Tibial artery (tissue), 4 donors: Measurements from ENCODE around the gene RAB6A.
"Not testable (repeated sequence)": the region's sequence is repeated elsewhere in the genome, so short reads cannot be mapped to it uniquely, and the experiment has no call there.

Experiments
- DNase-seq, 2 donors: peaks; one replicate each; pipeline ENCODE4 v3.0.0-alpha.2; 2019
- H3K27ac ChIP-seq, 2 donors: fragments of 200-600 bp; sonication (generic) in 1 of 2; 1 replicate in 1 of 2; 2 replicates in 1 of 2; pipeline ENCODE4 v1.5.1; 2018 to 2019; ENCODE audit warnings: mild to moderate bottlenecking in 1 of 2
- H3K27me3 ChIP-seq, 2 donors: fragments of 200-600 bp; sonication (generic) in 1 of 2; one replicate each; pipeline versions ENCODE4 v1.5.1 to v1.6.0; 2016 to 2019
- H3K36me3 ChIP-seq, 3 donors: fragments of 200-600 bp; sonication (generic) in 2 of 3; one replicate each; pipeline ENCODE4 v1.5.1; 2016 to 2019; ENCODE audit warnings: mild to moderate bottlenecking in 2 of 3
- H3K4me1 ChIP-seq, 4 donors: fragments of 200-600 bp; sonication (generic) in 2 of 4; 1 replicate in 3 of 4; 2 replicates in 1 of 4; pipeline ENCODE4 v1.5.1; 2016 to 2019
- H3K4me3 ChIP-seq, 2 donors: fragments of 200-600 bp; sonication (generic) in 1 of 2; 1 replicate in 1 of 2; 2 replicates in 1 of 2; pipeline ENCODE4 v1.5.1; 2018 to 2019; ENCODE audit warnings: mild to moderate bottlenecking in 2 of 2
- H3K9me3 ChIP-seq, 3 donors: fragments of 200-600 bp; sonication (generic) in 1 of 3; one replicate each; pipeline ENCODE4 v1.5.1; 2016 to 2019
- intact Hi-C: fragments of 100-400 bp; cut with DNase I; formaldehyde crosslinking; loops from one replicate; pipeline ENCODE4 v1.15.0; 2023; ENCODE audit warnings: low total_unique reads
- TF ChIP-seq, protein P1 (sequence below), 2 experiments: fragments of 200-600 bp in 1 of 2; fragments of 450-650 bp in 1 of 2; IDR thresholded peaks; one replicate each; pipeline ENCODE4 v1.5.1; 2017 to 2019; ENCODE audit warnings: antibody characterized with exemption in 2 of 2, mild to moderate bottlenecking in 1 of 2, moderate library complexity in 1 of 2

The RAB6A gene

GRCh38 chr11:73787643-73788558 lies 27.0 kb upstream of the RAB6A start, which contains the start of gene MRPL48:
TSS of gene MRPL48 (plus strand) at chr11:73787874. CDS start at chr11:73787972, 98 bp downstream.
- TF ChIP-seq, protein P1, sequence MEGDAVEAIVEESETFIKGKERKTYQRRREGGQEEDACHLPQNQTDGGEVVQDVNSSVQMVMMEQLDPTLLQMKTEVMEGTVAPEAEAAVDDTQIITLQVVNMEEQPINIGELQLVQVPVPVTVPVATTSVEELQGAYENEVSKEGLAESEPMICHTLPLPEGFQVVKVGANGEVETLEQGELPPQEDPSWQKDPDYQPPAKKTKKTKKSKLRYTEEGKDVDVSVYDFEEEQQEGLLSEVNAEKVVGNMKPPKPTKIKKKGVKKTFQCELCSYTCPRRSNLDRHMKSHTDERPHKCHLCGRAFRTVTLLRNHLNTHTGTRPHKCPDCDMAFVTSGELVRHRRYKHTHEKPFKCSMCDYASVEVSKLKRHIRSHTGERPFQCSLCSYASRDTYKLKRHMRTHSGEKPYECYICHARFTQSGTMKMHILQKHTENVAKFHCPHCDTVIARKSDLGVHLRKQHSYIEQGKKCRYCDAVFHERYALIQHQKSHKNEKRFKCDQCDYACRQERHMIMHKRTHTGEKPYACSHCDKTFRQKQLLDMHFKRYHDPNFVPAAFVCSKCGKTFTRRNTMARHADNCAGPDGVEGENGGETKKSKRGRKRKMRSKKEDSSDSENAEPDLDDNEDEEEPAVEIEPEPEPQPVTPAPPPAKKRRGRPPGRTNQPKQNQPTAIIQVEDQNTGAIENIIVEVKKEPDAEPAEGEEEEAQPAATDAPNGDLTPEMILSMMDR (IDR thresholded peaks at IDR 0.05) = no peak
- intact Hi-C loops = loop anchor here (5.0 kb wide), 1 partner anchor 89 kb away; the partner anchor contains the start of genes COA4 and PAAF1
- Histone ChIP-seq H3K27ac (peak within 1 kb of the TSS; percentile 76 to 80), H3K9me3 (no peaks in the 10 kb centered on the region), H3K4me3 (peak within 1 kb of the TSS; percentile 67), H3K36me3 (no peaks in the 10 kb centered on the region), H3K4me1 (peaks cover 0 to 16% (median 7%) of the 10 kb centered on the region in 4 donors), H3K27me3 (no peaks in the 10 kb centered on the region)
- peak; percentile 86 to 93 for DNase-seq

DNA sequence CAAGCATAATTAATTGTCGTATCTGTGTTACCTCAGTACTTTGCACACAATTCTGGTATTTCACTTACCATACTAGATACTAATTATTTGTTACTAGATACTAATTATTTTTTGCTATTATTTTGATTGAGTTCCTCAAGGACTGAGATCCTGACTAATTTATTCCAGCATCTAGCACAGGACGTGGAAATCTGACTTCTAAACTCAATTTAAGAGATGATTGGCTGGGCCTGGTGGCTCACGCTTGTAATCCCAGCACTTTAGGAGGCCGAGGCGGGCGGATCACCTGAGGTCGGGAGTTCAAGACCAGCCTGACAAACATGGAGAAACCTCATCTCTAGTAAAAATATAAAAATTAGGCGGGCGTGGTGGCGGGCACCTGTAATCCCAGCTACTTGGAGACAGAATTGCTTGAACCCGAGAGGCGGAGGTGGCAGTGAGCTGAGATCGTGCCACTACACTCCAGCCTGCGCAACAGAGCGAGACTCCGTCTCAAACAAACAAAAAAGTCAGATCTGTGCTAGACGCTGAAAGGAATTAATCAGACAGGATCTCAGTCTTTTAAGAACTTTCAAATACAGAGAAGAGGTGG lies 26.3 kb upstream of the RAB6A start:
- TF ChIP-seq, protein P1 (IDR thresholded peaks at IDR 0.05) = no peak
- intact Hi-C loops = loop anchor here (5.0 kb wide), 1 partner anchor 90 kb away; the partner anchor contains the start of genes COA4 and PAAF1
- no peaks in the 10 kb centered on the region for H3K27me3 ChIP-seq
- H3K9me3 ChIP-seq = no peaks in the 10 kb centered on the region
- no peaks in the 10 kb centered on the region for H3K36me3 ChIP-seq
- H3K4me1 ChIP-seq = peaks cover 0 to 16% (median 7%) of the 10 kb centered on the region in 4 donors
- DNase-seq = no peak
- peak overlapping the region; percentile 67 for H3K4me3 ChIP-seq
- H3K27ac ChIP-seq = peak overlapping the region; percentile 76 to 80

- not testable (repeated sequence) for H3K9me3 ChIP-seq, H3K4me3 ChIP-seq, H3K27me3 ChIP-seq, H3K27ac ChIP-seq, DNase-seq, H3K36me3 ChIP-seq
- intact Hi-C loops = loop anchor here (5.0 kb wide), 1 partner anchor 92 kb away; the partner anchor contains the start of genes COA4 and PAAF1
- peaks cover 0 to 16% (median 7%) of the 10 kb centered on the region in 4 donors for H3K4me1 ChIP-seq
These were observed 24.6 kb upstream of the RAB6A start for GRCh38 chr11:73785467-73785866.

- Histone ChIP-seq H3K27ac (no peak overlapping the region), H3K4me1 (peaks cover 0 to 16% (median 7%) of the 10 kb centered on the region in 4 donors), H3K4me3 (no peak overlapping the region), H3K9me3 (no peaks in the 10 kb centered on the region), H3K36me3 (no peaks in the 10 kb centered on the region), H3K27me3 (no peaks in the 10 kb centered on the region)
- TF ChIP-seq, protein P1 (IDR thresholded peaks at IDR 0.05) = no peak
- intact Hi-C loops = loop anchor here (5.0 kb wide), 1 partner anchor 93 kb away; the partner anchor contains the start of genes COA4 and PAAF1
- no peak for DNase-seq
These were observed 23.9 kb upstream of the RAB6A start for GRCh38 chr11:73784734-73785133.

DNA sequence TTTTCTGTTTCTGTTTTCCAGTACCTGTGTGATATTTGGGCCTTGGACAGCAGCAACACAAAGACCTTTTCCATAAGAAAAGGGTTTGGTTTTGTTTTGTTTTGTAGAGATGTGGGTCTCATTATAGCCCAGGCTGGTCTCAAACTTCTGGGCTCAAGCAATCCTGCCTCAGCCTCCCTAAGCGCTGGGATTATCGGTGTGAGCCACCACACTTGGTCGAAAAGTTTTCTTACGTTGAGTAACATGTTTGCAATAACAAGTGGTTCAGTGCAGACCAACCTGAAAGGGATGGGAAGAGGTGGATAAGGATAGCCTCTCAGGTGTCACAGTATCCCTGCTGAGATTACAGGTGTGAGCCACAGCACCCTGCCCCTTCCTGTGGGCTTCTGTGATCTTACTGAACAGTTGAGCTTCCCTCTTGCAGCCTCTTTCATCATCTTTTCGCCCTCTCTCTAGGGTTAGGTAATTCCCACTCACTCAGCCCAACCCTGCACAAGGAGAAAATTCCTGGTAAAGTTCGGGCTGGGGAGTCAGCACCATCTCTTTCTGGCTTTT lies 23.3 kb upstream of the RAB6A start:
- no peaks in the 10 kb centered on the region for H3K9me3 ChIP-seq
- H3K27me3 ChIP-seq = no peaks in the 10 kb centered on the region
- TF ChIP-seq, protein P1 (IDR thresholded peaks at IDR 0.05) = no peak
- H3K4me1 ChIP-seq = peaks cover 0 to 15% (median 6%) of the 10 kb centered on the region in 4 donors
- intact Hi-C loops = no loop called here
- H3K27ac ChIP-seq = no peak overlapping the region
- no peak overlapping the region for H3K4me3 ChIP-seq
- no peak for DNase-seq
- no peaks in the 10 kb centered on the region for H3K36me3 ChIP-seq
